Right cardiac atrium (tissue), 5 donors: ENCODE data around the gene CTNND2. TPM values are rescaled to one million over a fixed set of nuclear protein-coding genes. Genes with fewer than 3 reads are reported as not detected.

Source experiments
- ATAC-seq, 2 donors: fragments of 200-7000 bp; cut with Tn5 transposase; one replicate each; pipeline versions ENCODE4 v1.8.0 to v1.9.1; 2020; ENCODE audit warnings: moderate library complexity in 2 of 2, mild to moderate bottlenecking in 1 of 2
- DNase-seq, 3 donors: peaks; one replicate each; pipeline ENCODE4 v3.0.0-alpha.2; 2020
- H3K27ac ChIP-seq: one replicate; pipeline ENCODE4 v1.5.1; 2013; ENCODE audit warnings: mild to moderate bottlenecking, low read length, control low read depth, moderate library complexity
- H3K27me3 ChIP-seq: one replicate; pipeline ENCODE4 v1.6.1; 2013; ENCODE audit not compliant: control insufficient read depth, insufficient read depth
- H3K4me1 ChIP-seq: one replicate; pipeline ENCODE4 v1.6.1; 2013; ENCODE audit warnings: low read length; ENCODE audit not compliant: control insufficient read depth, insufficient read depth
- H3K4me3 ChIP-seq: one replicate; pipeline ENCODE4 v1.5.1; 2013; ENCODE audit warnings: low read length, control low read depth
- H3K9me3 ChIP-seq: one replicate; pipeline ENCODE4 v1.6.1; 2013; ENCODE audit warnings: low read length; ENCODE audit not compliant: control insufficient read depth
- WGBS: extraction: QIAGEN DNeasy Blood & Tissue Kit; methylation state at CpG from one replicate; pipeline ENCODE4 v1.1.7; 2013; 5-methylcytosine and 5-hydroxymethylcytosine counted together
- intact Hi-C, 4 donors: fragments of 100-400 bp; cut with DNase I; formaldehyde crosslinking; loops; one replicate each; pipeline versions ENCODE4 v1.11.0 to v1.14.0; 2022 to 2023
- polyA plus RNA-seq: library from polyadenylated mRNA; stranded (reverse); fragments of 200-250 nt; gene quantifications from one replicate; pipeline ENCODE4 v1.2.3, GENCODE V29; 2013
- total RNA-seq, 4 donors: library from RNA; stranded (reverse); fragmentation: NEBNext Ultra II Directional; extraction: Animal tissue kit (Norgen Biotek cat#: 25700); gene quantifications; one replicate each; pipeline ENCODE4 v1.2.1, GENCODE V29; 2021
- donor health status: healthy with polysubstance abuse.
- donor health status: DM: no; HTN: yes; CAD: no.
- donor health status: DM: no; HTN: no; CAD: no.
- donor health status: DM: no; HTN: yes; CAD: no; lungs with severe emphysema.
- donor health status: DM: yes; HTN: yes; CAD: no.

Gene CTNND2
- total and polyA plus RNA-seq, 5 donors = 2.6 to 14.0 (median 4.8) TPM

DNA sequence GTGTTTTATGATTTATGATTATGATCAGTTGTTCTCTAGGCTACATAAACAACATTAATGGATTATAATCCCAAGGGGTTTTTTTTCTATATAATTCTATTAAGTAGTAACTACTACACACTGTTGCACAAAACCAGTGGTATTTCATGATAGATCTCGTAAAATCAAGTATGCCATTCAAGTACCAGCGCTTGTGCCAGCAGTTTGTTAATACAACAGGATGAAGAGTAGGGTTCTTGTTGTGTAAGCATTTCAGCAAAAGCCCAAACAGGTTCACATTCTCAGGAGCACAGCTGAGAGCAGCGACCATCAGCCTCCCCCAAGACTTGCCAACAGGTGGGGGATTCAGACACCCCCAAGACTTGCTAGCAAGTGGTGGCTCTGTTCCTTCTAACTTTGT is 88.8 kb downstream of the CTNND2 start:
- Histone ChIP-seq H3K27ac (no peak overlapping the region), H3K4me3 (no peak overlapping the region), H3K9me3 (no peaks in the 10 kb centered on the region), H3K27me3 (no peaks in the 10 kb centered on the region), H3K4me1 (no peaks in the 10 kb centered on the region)
- 80% methylated on average over 3 of the region's 3 CpGs for WGBS
- ATAC-seq (no peak), DNase-seq (no peak)
- intact Hi-C loops = no loop called here

DNA sequence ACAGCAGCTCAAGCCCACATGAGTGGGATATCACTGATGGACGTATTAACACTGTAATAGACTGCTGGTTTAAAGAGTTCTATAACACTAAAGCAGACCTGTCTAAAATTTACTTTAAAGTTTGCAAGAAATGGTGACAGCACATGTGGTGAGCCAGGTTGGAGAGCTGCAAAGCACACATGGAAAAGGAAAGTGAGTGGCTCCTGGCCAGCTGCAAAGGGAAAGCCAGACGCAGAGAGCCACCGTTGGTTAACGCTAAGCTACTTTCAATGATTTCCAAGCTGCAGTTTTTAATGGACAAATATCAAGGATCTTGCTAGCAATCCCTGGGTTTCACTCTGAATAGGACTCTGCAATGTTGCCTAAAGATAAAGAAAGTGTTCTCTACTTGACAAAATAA is 89.9 kb downstream of the CTNND2 start:
- H3K27ac ChIP-seq = no peak overlapping the region
- WGBS = 73% methylated on average over 4 of the region's 4 CpGs
- intact Hi-C loops = no loop called here

DNA sequence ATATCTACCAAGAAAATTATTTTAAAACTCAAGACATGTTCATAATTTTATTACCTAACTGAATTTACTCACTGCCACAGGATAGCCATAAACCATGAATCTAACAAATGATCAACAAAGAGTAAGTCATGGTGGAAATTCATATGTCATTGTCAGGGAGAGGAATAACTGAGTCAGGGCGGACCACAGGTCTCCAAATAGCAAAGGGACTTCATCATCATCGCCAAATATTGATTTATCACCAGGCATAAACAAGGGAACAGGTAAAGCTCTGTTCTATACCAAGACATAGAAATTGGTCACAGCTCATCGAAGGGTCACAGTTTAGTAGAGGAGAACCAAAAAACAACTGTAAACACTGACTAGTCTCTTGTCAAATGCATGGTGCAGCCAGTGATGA is 94.8 kb downstream of the CTNND2 start:
- no peaks in the 10 kb centered on the region for H3K9me3 ChIP-seq
- no peaks in the 10 kb centered on the region for H3K27me3 ChIP-seq
- H3K4me3 ChIP-seq = no peak overlapping the region
- DNase-seq = no peak
- intact Hi-C loops = no loop called here
- no peak overlapping the region for H3K27ac ChIP-seq
- H3K4me1 ChIP-seq = no peaks in the 10 kb centered on the region
- no peak for ATAC-seq
- 72% methylated on average over 3 of the region's 3 CpGs for WGBS

More for the DNA sequence above, 89.9 kb downstream of the CTNND2 start:
- Histone ChIP-seq H3K4me1 (no peaks in the 10 kb centered on the region), H3K9me3 (no peaks in the 10 kb centered on the region), H3K27me3 (no peaks in the 10 kb centered on the region), H3K4me3 (no peak overlapping the region)
- DNase-seq = no peak
- ATAC-seq = no peak

DNA sequence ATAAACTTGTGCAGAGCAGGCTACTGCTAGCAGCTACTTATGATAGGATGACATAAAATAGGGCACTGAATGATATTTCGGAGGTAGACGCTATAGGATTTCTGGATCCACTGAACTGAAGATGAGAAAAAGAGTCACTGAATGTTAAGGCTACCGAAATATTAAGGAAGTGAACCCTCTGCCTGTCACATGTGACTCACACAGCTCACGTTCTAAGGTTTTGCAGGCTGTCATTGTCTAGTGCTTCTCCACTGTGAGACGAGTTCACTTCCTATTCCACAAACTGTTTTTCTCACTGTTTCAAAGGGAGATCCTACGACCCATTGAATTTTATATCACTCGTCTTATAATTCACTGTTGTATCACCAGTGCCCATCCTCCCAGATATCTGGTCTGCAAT is 100.8 kb downstream of the CTNND2 start:
- Histone ChIP-seq H3K4me3 (no peak overlapping the region), H3K27me3 (no peaks in the 10 kb centered on the region), H3K4me1 (no peaks in the 10 kb centered on the region), H3K9me3 (no peaks in the 10 kb centered on the region), H3K27ac (no peak overlapping the region)
- no peak for DNase-seq
- 73% methylated on average over 7 of the region's 7 CpGs for WGBS
- ATAC-seq = no peak
- intact Hi-C loops = no loop called here

DNA sequence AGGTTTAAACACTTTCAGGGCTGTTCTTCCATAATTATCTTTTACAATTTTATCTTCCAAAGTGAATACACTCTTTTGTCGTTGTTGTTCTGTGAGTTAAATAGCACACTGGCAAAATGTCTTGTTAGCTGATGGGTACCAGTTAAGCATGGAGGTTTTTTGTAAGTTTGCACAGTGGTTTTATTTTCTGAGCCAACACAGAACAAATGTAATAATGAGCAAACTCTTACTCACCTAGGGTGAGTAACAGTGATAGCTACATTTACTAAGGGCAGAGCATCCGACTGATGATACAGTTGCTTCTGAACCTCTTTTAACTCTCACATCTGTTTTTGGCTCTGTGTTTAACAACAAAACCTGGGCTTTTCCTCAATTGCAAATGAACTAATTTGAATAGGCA is 103.2 kb downstream of the CTNND2 start:
- no peak overlapping the region for H3K27ac ChIP-seq
- no peak overlapping the region for H3K4me3 ChIP-seq
- ATAC-seq (no peak), DNase-seq (no peak)
- H3K9me3 ChIP-seq = no peaks in the 10 kb centered on the region
- no peaks in the 10 kb centered on the region for H3K27me3 ChIP-seq
- H3K4me1 ChIP-seq = no peaks in the 10 kb centered on the region
- intact Hi-C loops = no loop called here
- WGBS = 75% methylated on average over 2 of the region's 2 CpGs

DNA sequence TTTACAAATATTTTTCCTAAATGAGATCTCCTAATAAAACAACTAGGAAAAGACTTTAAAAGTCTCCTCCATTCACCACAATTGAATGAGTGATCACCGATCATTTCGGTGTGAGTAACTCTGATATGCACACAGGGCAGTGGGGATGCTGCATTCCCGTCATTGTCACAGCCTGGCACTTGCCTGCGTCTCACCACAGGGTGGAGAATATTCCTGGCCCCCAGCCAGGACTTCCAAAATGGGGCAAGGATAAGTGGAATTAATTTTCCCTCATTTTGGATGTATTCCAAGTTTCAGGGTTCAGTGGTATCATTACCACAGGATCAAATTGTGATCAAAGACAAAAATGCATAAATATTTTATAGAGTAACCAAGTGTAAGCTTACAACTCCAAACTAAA is 107.1 kb downstream of the CTNND2 start:
- H3K4me3 ChIP-seq = no peak overlapping the region
- H3K9me3 ChIP-seq = no peaks in the 10 kb centered on the region
- ATAC-seq = no peak
- peak in 2 of 3 donors; percentile 37 to 54 for DNase-seq
- intact Hi-C loops = no loop called here
- H3K27ac ChIP-seq = no peak overlapping the region
- 33% methylated on average over 4 of the region's 4 CpGs for WGBS
- H3K27me3 ChIP-seq = no peaks in the 10 kb centered on the region
- no peaks in the 10 kb centered on the region for H3K4me1 ChIP-seq

DNA sequence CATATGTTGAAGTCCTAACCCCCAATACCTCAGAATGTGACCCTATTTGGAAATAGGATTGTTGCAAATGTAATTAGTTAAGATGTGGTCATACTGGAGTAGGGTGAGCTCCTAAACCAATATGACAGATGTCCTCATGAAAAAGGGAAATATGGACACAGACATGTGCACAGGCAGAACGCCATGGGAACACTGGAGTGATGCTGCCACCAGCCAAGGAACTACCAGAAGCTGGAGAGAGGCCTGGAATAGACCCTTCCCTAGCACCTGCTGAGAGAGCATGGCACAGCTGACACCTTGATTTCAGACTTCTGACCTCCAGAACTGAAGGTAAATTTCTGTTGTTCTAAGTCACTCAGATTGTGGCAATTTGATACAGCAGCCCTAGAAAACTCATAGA is 110.8 kb downstream of the CTNND2 start:
- no peak overlapping the region for H3K27ac ChIP-seq
- H3K9me3 ChIP-seq = no peaks in the 10 kb centered on the region
- no peak overlapping the region for H3K4me3 ChIP-seq
- H3K4me1 ChIP-seq = no peaks in the 10 kb centered on the region
- intact Hi-C loops = no loop called here
- 76% methylated on average over 1 of the region's 1 CpG for WGBS
- DNase-seq (no peak), ATAC-seq (no peak)
- no peaks in the 10 kb centered on the region for H3K27me3 ChIP-seq

DNA sequence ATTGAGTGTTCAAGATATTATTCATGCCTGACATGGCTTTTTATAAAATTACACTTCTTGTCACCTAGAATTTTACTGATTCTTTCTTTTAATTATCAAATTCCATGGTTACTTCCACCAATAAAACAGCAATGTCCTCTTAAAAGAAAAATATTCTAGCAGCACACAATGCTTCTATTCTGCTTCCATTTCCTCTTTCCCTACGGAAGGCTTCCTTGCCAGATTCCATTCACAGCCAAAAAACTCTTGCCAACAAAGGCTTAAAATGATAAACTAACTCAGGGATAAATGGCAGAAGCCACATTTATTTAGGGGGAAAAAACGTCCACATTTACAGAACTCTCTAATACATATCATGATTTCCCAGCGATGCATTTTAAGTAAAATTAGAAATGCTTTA is 111.6 kb downstream of the CTNND2 start:
- intact Hi-C loops = no loop called here
- 39% methylated on average over 3 of the region's 3 CpGs for WGBS
- no peak for DNase-seq
- no peak overlapping the region for H3K27ac ChIP-seq
- no peak for ATAC-seq
- no peak overlapping the region for H3K4me3 ChIP-seq
- H3K9me3 ChIP-seq = no peaks in the 10 kb centered on the region
- no peaks in the 10 kb centered on the region for H3K27me3 ChIP-seq
- no peaks in the 10 kb centered on the region for H3K4me1 ChIP-seq

DNA sequence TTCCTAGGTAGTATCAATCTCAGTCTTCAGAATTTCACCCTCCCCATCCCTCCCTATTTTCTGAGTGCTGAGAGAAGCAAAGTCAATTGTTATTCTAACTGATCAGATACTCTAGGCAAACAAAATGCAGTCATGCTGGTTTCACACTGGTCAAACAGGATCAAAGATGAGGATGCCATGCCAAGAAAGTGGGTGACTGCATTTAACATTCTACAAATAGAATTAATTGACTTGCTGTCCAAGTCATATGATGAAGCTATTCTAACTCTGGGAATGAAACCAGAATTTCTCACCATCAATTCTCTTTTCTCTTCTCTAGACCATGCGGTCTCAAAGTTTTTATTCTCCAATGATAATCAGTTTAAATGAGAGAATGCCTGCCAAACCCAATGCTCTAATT is 112.5 kb downstream of the CTNND2 start:
- intact Hi-C loops = no loop called here
- H3K27ac ChIP-seq = no peak overlapping the region
- no peaks in the 10 kb centered on the region for H3K27me3 ChIP-seq
- WGBS = 67% methylated on average over 1 of the region's 1 CpG
- no peaks in the 10 kb centered on the region for H3K9me3 ChIP-seq
- H3K4me1 ChIP-seq = no peaks in the 10 kb centered on the region
- ATAC-seq = no peak
- DNase-seq = no peak
- H3K4me3 ChIP-seq = no peak overlapping the region

DNA sequence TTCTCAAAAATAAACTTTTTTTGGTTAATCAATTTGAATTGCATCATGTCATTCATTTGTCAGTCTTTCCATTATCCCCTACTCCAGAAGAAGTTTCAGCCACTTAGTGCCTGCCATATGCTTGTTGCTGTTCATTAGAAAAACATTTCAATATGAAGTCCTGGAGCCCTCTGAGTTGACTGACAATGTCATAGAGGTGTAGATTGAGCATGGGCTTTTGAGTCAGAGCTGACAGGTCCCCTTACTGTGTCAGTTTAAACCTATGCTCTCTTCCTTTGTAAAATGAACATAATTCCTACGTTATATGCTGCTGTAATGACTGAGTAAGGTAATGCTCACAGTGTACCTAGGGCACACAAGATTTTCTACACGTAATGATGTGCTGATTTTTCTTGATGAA is 114.0 kb downstream of the CTNND2 start:
- intact Hi-C loops = no loop called here
- H3K27ac ChIP-seq = no peak overlapping the region
- DNase-seq (no peak), ATAC-seq (no peak)
- 40% methylated on average over 2 of the region's 2 CpGs for WGBS
- no peaks in the 10 kb centered on the region for H3K4me1 ChIP-seq
- no peaks in the 10 kb centered on the region for H3K9me3 ChIP-seq
- H3K27me3 ChIP-seq = no peaks in the 10 kb centered on the region
- H3K4me3 ChIP-seq = no peak overlapping the region

DNA sequence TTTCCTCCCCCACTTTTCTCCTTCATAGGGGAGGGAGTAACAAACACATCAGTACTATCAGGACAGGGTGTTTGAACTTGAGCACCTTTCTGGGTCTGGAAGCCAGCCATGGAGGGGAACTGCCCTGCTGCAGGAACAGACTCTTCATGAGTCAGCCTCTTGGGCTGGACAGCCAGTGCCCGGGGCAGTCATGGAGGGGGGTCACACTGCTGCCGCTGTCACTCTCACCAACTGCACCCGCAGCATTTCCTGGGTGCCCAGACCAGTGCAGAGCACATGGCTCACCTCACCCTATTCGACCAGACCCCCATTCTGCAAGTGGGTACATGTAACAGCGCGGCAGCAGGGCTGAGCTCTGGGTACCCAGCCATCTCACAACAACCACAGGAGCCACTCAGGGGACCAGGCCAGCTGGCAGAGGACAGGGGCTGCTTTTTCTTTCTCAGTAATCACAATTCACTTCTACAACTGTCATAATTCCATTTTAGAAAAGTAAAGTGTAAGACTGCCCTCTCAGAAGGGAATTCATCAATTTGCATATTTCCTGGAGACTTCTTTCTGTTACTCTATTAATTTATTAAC is 118.4 kb downstream of the CTNND2 start:
- ATAC-seq = no peak
- 81% methylated on average over 6 of the region's 6 CpGs for WGBS

DNA sequence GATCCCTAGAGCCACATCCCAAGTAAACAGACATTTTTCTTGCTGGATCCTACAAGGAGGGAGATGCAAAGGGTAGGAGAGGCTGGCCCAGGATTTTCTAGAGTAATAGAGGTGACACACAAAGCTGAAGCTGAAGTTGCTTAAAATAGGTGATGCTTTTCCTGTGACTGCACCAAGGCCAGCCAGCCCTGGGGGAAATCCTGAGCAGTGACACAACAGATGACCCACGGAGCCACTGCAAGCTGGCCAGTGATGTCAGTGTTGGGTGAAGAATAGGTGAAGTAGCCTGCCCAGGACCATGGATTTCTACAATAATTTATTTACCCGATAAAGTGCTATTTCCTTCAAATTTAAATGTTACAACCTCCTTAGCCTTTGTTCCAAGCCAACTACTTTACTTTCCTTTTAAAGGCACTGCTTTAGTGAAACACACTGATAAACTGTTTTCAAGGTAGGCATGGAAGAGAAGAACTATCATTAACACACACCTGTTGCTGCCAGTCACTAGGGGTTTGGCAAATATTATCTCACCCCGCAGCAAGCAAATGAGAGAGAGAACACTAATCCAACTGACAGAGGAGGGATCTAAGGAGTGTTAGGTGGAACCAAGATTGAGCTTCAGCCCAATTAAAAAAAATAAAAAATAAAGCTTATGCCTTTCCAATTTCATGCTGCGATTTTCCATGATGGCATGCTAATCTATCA is 123.5 kb downstream of the CTNND2 start:
- no peak overlapping the region for H3K4me3 ChIP-seq
- intact Hi-C loops = no loop called here
- H3K27ac ChIP-seq = no peak overlapping the region
- WGBS = 77% methylated on average over 4 of the region's 4 CpGs
- peaks cover 3% of the 10 kb centered on the region for H3K9me3 ChIP-seq
- ATAC-seq = no peak
- no peak for DNase-seq
- no peaks in the 10 kb centered on the region for H3K27me3 ChIP-seq
- no peaks in the 10 kb centered on the region for H3K4me1 ChIP-seq

More for the DNA sequence above, 118.4 kb downstream of the CTNND2 start:
- Histone ChIP-seq H3K27me3 (no peaks in the 10 kb centered on the region), H3K4me3 (no peak overlapping the region), H3K9me3 (peaks cover 2% of the 10 kb centered on the region), H3K27ac (no peak overlapping the region), H3K4me1 (no peaks in the 10 kb centered on the region)
- intact Hi-C loops = no loop called here
- peak in 1 of 3 donors; percentile 31 for DNase-seq
